ELR (cell line): ENCODE results near the gene CAMK2A.

ENCODE experiments used
- DNase-seq: peaks from one replicate; pipeline ENCODE4 v3.0.0-alpha.2; 2015; ENCODE audit warnings: low read depth

Gene CAMK2A

GRCh38 chr5:150279330-150280020, 10.1 kb downstream of the CAMK2A start:
- no peak for DNase-seq

GRCh38 chr5:150278916-150279315, 10.7 kb downstream of the CAMK2A start:
- DNase-seq, result peak; percentile 87

GRCh38 chr5:150278046-150278730, 11.4 kb downstream of the CAMK2A start:
- DNase-seq, result peak; percentile 51

- DNase-seq, result no peak
Observed at GRCh38 chr5:150277043-150277442, 12.5 kb downstream of the CAMK2A start.

GRCh38 chr5:150274811-150275210, 14.8 kb downstream of the CAMK2A start:
- DNase-seq, result no peak

GRCh38 chr5:150272531-150272930, 17.0 kb downstream of the CAMK2A start:
- DNase-seq, result peak; percentile 78

GRCh38 chr5:150271923-150272322, 17.6 kb downstream of the CAMK2A start:
- DNase-seq, result no peak

- DNase-seq, result no peak
Observed at GRCh38 chr5:150271296-150271692, 18.3 kb downstream of the CAMK2A start.

- DNase-seq, result no peak
Observed at GRCh38 chr5:150270541-150271295, 18.9 kb downstream of the CAMK2A start.

- DNase-seq, result no peak
Observed at GRCh38 chr5:150266871-150267291, 22.7 kb downstream of the CAMK2A start.

- no peak for DNase-seq
Observed at GRCh38 chr5:150265870-150266383, 23.6 kb downstream of the CAMK2A start.

GRCh38 chr5:150264667-150265603, 24.6 kb downstream of the CAMK2A start:
- DNase-seq, result no peak

GRCh38 chr5:150263801-150264621, 25.6 kb downstream of the CAMK2A start:
- peak; percentile 94 for DNase-seq

- no peak for DNase-seq
Observed at GRCh38 chr5:150263375-150263775, 26.2 kb downstream of the CAMK2A start.

- DNase-seq, result no peak
Observed at GRCh38 chr5:150262502-150262901, 27.1 kb downstream of the CAMK2A start.

- peak; percentile 25 for DNase-seq
Observed at GRCh38 chr5:150261231-150261630, 28.3 kb downstream of the CAMK2A start.

GRCh38 chr5:150258130-150258529, 31.4 kb downstream of the CAMK2A start:
- no peak for DNase-seq

GRCh38 chr5:150257424-150257823, 32.1 kb downstream of the CAMK2A start:
- DNase-seq, result no peak

GRCh38 chr5:150256410-150257064, 33.0 kb downstream of the CAMK2A start:
- no peak for DNase-seq
